A549 (cell line): ENCODE measurements around the gene ZNF575. TPM values are rescaled to one million over a fixed set of nuclear protein-coding genes. Genes with fewer than 3 reads are reported as not detected.

ENCODE experiments used
- ATAC-seq, 2 experiments: fragments of 200-7000 bp in 1 of 2; fragments of >200 bp in 1 of 2; cut with Nextera tagmentation in 1 of 2; cut with Tn5 transposase in 1 of 2; 3 replicates each; pipeline versions ENCODE4 v1.8.0 to v1.9.1; 2018 to 2020; ENCODE audit warnings: mild to moderate bottlenecking in 1 of 2, moderate library complexity in 1 of 2
- CTCF ChIA-PET: fragments of 300-600 bp; sonication (Branson Sonifier 250); formaldehyde crosslinking; extraction: SDS; loops from one replicate; lab custom pipeline; 2021; ENCODE audit warnings: antibody characterized with exemption, inconsistent platforms; lab: Yijun Ruan, JAX
- POLR2A ChIA-PET: fragments of 350-600 bp; formaldehyde crosslinking; extraction: SDS; loops from one replicate; lab custom pipeline; 2021; ENCODE audit warnings: antibody characterized with exemption, inconsistent platforms; lab: Yijun Ruan, JAX
- DNase-seq, 2 experiments: peaks; one replicate each; pipeline versions ENCODE4 v3.0.0 to v3.0.0-alpha.2; 2011 to 2016; ENCODE audit warnings: low read depth in 1 of 2, low spot score in 1 of 2
- FAIRE-seq: peaks from 2 replicates; lab custom pipeline; 2011; peaks lifted over from hg19 to GRCh38; lab: Jason Lieb, UNC
- H3K27ac ChIP-seq, 2 experiments: fragments of >200 bp; sonication (Bioruptor Twin); formaldehyde crosslinking; 3 replicates each; pipeline ENCODE4 v1.5.1; 2016 to 2017
- H3K4me1 ChIP-seq: fragments of >200 bp; sonication (Bioruptor Twin); formaldehyde crosslinking; 3 replicates; pipeline ENCODE4 v1.6.1; 2016
- H3K4me2 ChIP-seq: fragments of >200 bp; sonication (Bioruptor Twin); formaldehyde crosslinking; 3 replicates; pipeline ENCODE4 v1.6.1; 2016
- H3K4me3 ChIP-seq: fragments of >200 bp; sonication (Bioruptor Twin); formaldehyde crosslinking; 3 replicates; pipeline ENCODE4 v1.5.1; 2016
- H3K9me3 ChIP-seq: fragments of >200 bp; sonication (Bioruptor Twin); formaldehyde crosslinking; 3 replicates; pipeline ENCODE4 v1.6.1; 2016
- BCL3 ChIP-seq: fragments of >200 bp; sonication (Bioruptor Twin); formaldehyde crosslinking; IDR thresholded peaks from 3 replicates; pipeline ENCODE4 v1.6.1; 2016
- CHD2 ChIP-seq: fragments of 150-350 bp; IDR thresholded peaks from 2 replicates; pipeline ENCODE4 v1.6.1; 2014; ENCODE audit warnings: low read length; ENCODE audit not compliant: partially characterized antibody
- CHD4 ChIP-seq: fragments of 200-600 bp; sonication (generic); IDR thresholded peaks from 2 replicates; pipeline ENCODE4 v1.6.1; 2016; ENCODE audit warnings: antibody characterized with exemption, mild to moderate bottlenecking, borderline replicate concordance
- CTCF ChIP-seq: fragments of >200 bp; sonication (Bioruptor Twin); formaldehyde crosslinking; IDR thresholded peaks from 3 replicates; pipeline ENCODE4 v1.5.1; 2016
- E2F6 ChIP-seq: IDR thresholded peaks from 2 replicates; pipeline ENCODE4 v1.6.1; 2012; ENCODE audit warnings: low read depth, borderline replicate concordance
- EHMT2 ChIP-seq: fragments of 200-600 bp; sonication (generic); IDR thresholded peaks from 2 replicates; pipeline ENCODE4 v1.6.1; 2016; ENCODE audit warnings: antibody characterized with exemption, low read depth, mild to moderate bottlenecking, moderate library complexity
- ELK1 ChIP-seq: fragments of 150-350 bp; IDR thresholded peaks from 2 replicates; pipeline ENCODE4 v1.6.1; 2014; ENCODE audit warnings: low read depth, mild to moderate bottlenecking, low read length
- EP300 ChIP-seq, 2 experiments: fragments of >200 bp; sonication (Bioruptor Twin); formaldehyde crosslinking; IDR thresholded peaks; 2 replicates in 1 of 2; 3 replicates in 1 of 2; pipeline ENCODE4 v1.6.1; 2016 to 2017
- FOSB ChIP-seq: fragments of 250-450 bp; sonication (Bioruptor Pico); IDR thresholded peaks from 2 replicates; pipeline ENCODE4 v1.5.0; 2020; ENCODE audit warnings: mild to moderate bottlenecking, moderate library complexity
- FOXS1 ChIP-seq: fragments of 250-450 bp; sonication (Bioruptor Pico); IDR thresholded peaks from 2 replicates; pipeline ENCODE4 v1.5.0; 2020; ENCODE audit warnings: mild to moderate bottlenecking, moderate library complexity
- HEYL ChIP-seq: fragments of 250-450 bp; sonication (Bioruptor Pico); IDR thresholded peaks from 2 replicates; pipeline ENCODE4 v1.8.0; 2021; ENCODE audit warnings: mild to moderate bottlenecking, moderate library complexity
- JUN ChIP-seq, 2 experiments: fragments of >200 bp; sonication (Bioruptor Twin); formaldehyde crosslinking; IDR thresholded peaks; 2 replicates in 1 of 2; 3 replicates in 1 of 2; pipeline ENCODE4 v1.6.1; 2016 to 2017
- JUNB ChIP-seq: fragments of >200 bp; sonication (Bioruptor Twin); formaldehyde crosslinking; IDR thresholded peaks from 2 replicates; pipeline ENCODE4 v1.6.1; 2016
- KDM1A ChIP-seq: fragments of 200-600 bp; sonication (generic); IDR thresholded peaks from 2 replicates; pipeline ENCODE4 v1.6.1; 2016; ENCODE audit warnings: low read depth, mild to moderate bottlenecking
- NFE2L2 ChIP-seq: fragments of 150-350 bp; conservative IDR thresholded peaks from 2 replicates; pipeline ENCODE4 v1.6.1; 2014; ENCODE audit warnings: low read length
- PBX3 ChIP-seq: IDR thresholded peaks from 2 replicates; pipeline ENCODE4 v1.6.1; 2012
- POLR2A ChIP-seq: IDR thresholded peaks from 2 replicates; pipeline ENCODE4 v1.6.1; 2012; ENCODE audit warnings: mild to moderate bottlenecking, low read length
- RAD21 ChIP-seq, 2 experiments: fragments of >200 bp in 1 of 2; sonication (Bioruptor Twin) in 1 of 2; formaldehyde crosslinking in 1 of 2; IDR thresholded peaks in 1 of 2; conservative IDR thresholded peaks in 1 of 2; 2 replicates in 1 of 2; 3 replicates in 1 of 2; pipeline ENCODE4 v1.6.1; 2012 to 2018; ENCODE audit warnings: inconsistent platforms in 1 of 2
- REST ChIP-seq: fragments of 200-600 bp; sonication (generic); IDR thresholded peaks from 2 replicates; pipeline ENCODE4 v1.6.1; 2016; ENCODE audit warnings: antibody characterized with exemption, mild to moderate bottlenecking, moderate library complexity
- RFX5 ChIP-seq: fragments of 450-650 bp; IDR thresholded peaks from 2 replicates; pipeline ENCODE4 v1.7.1; 2014; ENCODE audit warnings: antibody characterized with exemption, mild to moderate bottlenecking, moderate library complexity
- SMC3 ChIP-seq: fragments of >200 bp; sonication (Bioruptor Twin); formaldehyde crosslinking; IDR thresholded peaks from 3 replicates; pipeline ENCODE4 v1.6.1; 2018; ENCODE audit warnings: inconsistent platforms
- SREBF2 ChIP-seq: fragments of 450-650 bp; IDR thresholded peaks from 2 replicates; pipeline ENCODE4 v1.6.1; 2014; ENCODE audit warnings: mild to moderate bottlenecking, moderate library complexity
- WGBS: methylation state at CpG from one replicate; pipeline ENCODE4 v1.1.6; 2017; ENCODE audit errors: missing lambda C conversion rate; 5-methylcytosine and 5-hydroxymethylcytosine counted together
- polyA plus RNA-seq, 4 experiments: library from polyadenylated mRNA; depleted of rRNA in 3 of 4; stranded (reverse); fragments of >200 nt; fragmentation: RNase III in 1 of 4; extraction: RNeasy Plus Mini Kit Qiagen cat#74134 plus additional on column Dnase treatment in 1 of 4; gene quantifications; 2 replicates in 3 of 4; 3 replicates in 1 of 4; pipeline ENCODE4 v1.2.3, GENCODE V29; 2011 to 2017

ZNF575 gene
- polyA plus RNA-seq, 2 of the 4 experiments (the other 2 are of a cell fraction) = 0.09 to 1.5 TPM

GRCh38 chr19:43555185-43555770 lies 22.3 kb downstream of the ZNF575 start:
- 39% methylated on average over 8 of the region's 8 CpGs for WGBS
- Histone ChIP-seq H3K4me2 (no peak overlapping the region), H3K4me3 (no peak overlapping the region), H3K4me1 (no peaks in the 10 kb centered on the region), H3K27ac (no peak overlapping the region), H3K9me3 (no peaks in the 10 kb centered on the region)
- FAIRE-seq = no peak
- ChIA-PET CTCF (interaction anchor here (0.6 to 8.9 kb wide), 52 partner anchors 8 to 1093 kb away, joined by 3 to 167 read pairs (median 5); partner anchors contain the start of genes IRGQ, PINLYP, PLAUR and XRCC1), POLR2A (interaction anchor here (0.6 to 1.4 kb wide), 2 partner anchors 22 to 167 kb away, joined by 4 to 5 read pairs; partner anchors contain the start of gene ZNF575)
- peak; percentile 78 to 87 for DNase-seq
- no peak for TF ChIP-seq RFX5
- TF ChIP-seq FOXS1 (CRISPR knock-in tag) = no peak
- peak; percentile 81 for TF ChIP-seq CTCF
- TF ChIP-seq RAD21 (conservative IDR thresholded peaks at IDR 0.05 in 1 of 2, IDR thresholded peaks at IDR 0.05 in 1 of 2) = peak; percentile 55 to 77
- TF ChIP-seq SMC3 = peak; percentile 56; the same call in 2 of the 3 replicates
- ATAC-seq = peak; percentile 87 to 94

GRCh38 chr19:43560687-43561086 lies 27.7 kb downstream of the ZNF575 start:
- no peaks in the 10 kb centered on the region for H3K9me3 ChIP-seq
- H3K4me2 ChIP-seq = no peak overlapping the region
- no peak for FAIRE-seq
- ChIA-PET CTCF (interaction anchor here (0.6 to 2.9 kb wide), 7 partner anchors 9 to 102 kb away, joined by 3 to 8 read pairs (median 5); no protein-coding TSS in a partner anchor), POLR2A (interaction anchor here (1.3 kb wide), 1 partner anchor 28 kb away, joined by 5 read pairs; the partner anchor contains the start of gene ZNF575)
- peak overlapping the region in 1 of 2 experiments; percentile 4; a peak in 1 of 6 replicates for H3K27ac ChIP-seq
- peak; percentile 57 to 62 for DNase-seq
- no peak overlapping the region for H3K4me3 ChIP-seq
- 74% methylated on average over 6 of the region's 6 CpGs for WGBS
- H3K4me1 ChIP-seq = peaks cover 9% of the 10 kb centered on the region; the same call in 1 of the 3 replicates
- peak; percentile 91 to 92 for ATAC-seq
- no peak for TF ChIP-seq SREBF2
- TF ChIP-seq POLR2A = no peak
- TF ChIP-seq REST = no peak
- TF ChIP-seq JUN (IDR thresholded peaks at IDR 0.05) = no peak
- TF ChIP-seq BCL3 = no peak
- no peak for TF ChIP-seq CHD2
- TF ChIP-seq PBX3 = no peak
- TF ChIP-seq RAD21 (conservative IDR thresholded peaks at IDR 0.05 in 1 of 2, IDR thresholded peaks at IDR 0.05 in 1 of 2) = 0 out of 5 replicates have a peak, but pooled peaks of 1 of the 2 experiments have one; percentile 5
- TF ChIP-seq SMC3 = 0 out of 3 replicates have a peak, but pooled peaks have one; percentile 18
- TF ChIP-seq EP300 (IDR thresholded peaks at IDR 0.05) = no peak
- no peak for TF ChIP-seq E2F6
- no peak for TF ChIP-seq KDM1A
- no peak for TF ChIP-seq HEYL
- no peak for TF ChIP-seq EHMT2
- TF ChIP-seq CHD4 = no peak
- TF ChIP-seq FOSB = no peak
- no peak for TF ChIP-seq NFE2L2
- peak; percentile 17; the same call in 1 of the 3 replicates for TF ChIP-seq CTCF
- no peak for TF ChIP-seq ELK1
- no peak for TF ChIP-seq JUNB
